Coronary artery (tissue), 2 donors: ENCODE measurements around the gene YOD1.

Experiments used
- DNase-seq: peaks from one replicate; pipeline ENCODE4 v3.0.0-alpha.2; 2017; ENCODE audit warnings: low spot score
- H3K27ac ChIP-seq, 2 donors: fragments of 200-600 bp; sonication (generic); one replicate each; pipeline ENCODE4 v1.5.1; 2016 to 2019
- H3K4me3 ChIP-seq: fragments of 200-600 bp; sonication (generic); 2 replicates; pipeline ENCODE4 v1.5.1; 2016; ENCODE audit warnings: mild to moderate bottlenecking, moderate library complexity
- CTCF ChIP-seq: fragments of 200-600 bp; sonication (generic); IDR thresholded peaks from one replicate; pipeline ENCODE4 v1.5.1; 2019; ENCODE audit warnings: antibody characterized with exemption

Gene YOD1

GRCh38 chr1:207002724-207003146, 48.3 kb downstream of the YOD1 start:
- no peak for TF ChIP-seq CTCF
- H3K4me3 ChIP-seq: no peak overlapping the region
- no peak for DNase-seq
- no peak overlapping the region for H3K27ac ChIP-seq

- DNase-seq: no peak
- Histone ChIP-seq H3K4me3 (no peak overlapping the region), H3K27ac (no peak overlapping the region)
- no peak for TF ChIP-seq CTCF
Observed at GRCh38 chr1:207001492-207002245, 49.3 kb downstream of the YOD1 start.

- Histone ChIP-seq H3K27ac (no peak overlapping the region), H3K4me3 (no peak overlapping the region)
- DNase-seq: no peak
- no peak for TF ChIP-seq CTCF
Observed at GRCh38 chr1:207000651-207001291, 50.2 kb downstream of the YOD1 start.

GRCh38 chr1:206998816-206999215, 52.2 kb downstream of the YOD1 start:
- no peak overlapping the region for H3K27ac ChIP-seq
- no peak for DNase-seq
- no peak for TF ChIP-seq CTCF
- H3K4me3 ChIP-seq: no peak overlapping the region
